Endothelial cell of umbilical vein (primary cell): ENCODE measurements around the gene IP6K3. TPM values are rescaled to one million over a fixed set of nuclear protein-coding genes. Genes with fewer than 3 reads are reported as not detected.
A peak's percentile ranks its signal among the peaks of the same experiment; 100 is the strongest.

Experiments used
- BruUV-seq: library from RNA; stranded (reverse); fragments of 400-500 nt; replicated peaks from 2 replicates; lab custom pipeline; 2021; lab: Mats Ljungman, UMichigan
- CTCF ChIA-PET: fragments of 300-600, 350-600 bp; sonication (Branson Sonifier 250); formaldehyde crosslinking; loops from one replicate; lab custom pipeline; 2021; ENCODE audit warnings: antibody characterized with exemption, inconsistent platforms; lab: Charles Lee
- POLR2A ChIA-PET: fragments of 300-600, 350-600 bp; sonication (Branson Sonifier 250); formaldehyde crosslinking; loops from one replicate; lab custom pipeline; 2021; ENCODE audit warnings: antibody characterized with exemption, inconsistent platforms; lab: Charles Lee
- DNase-seq: peaks from one replicate; pipeline ENCODE4 v3.0.0-alpha.2; 2011; ENCODE audit warnings: low read depth, low spot score
- FAIRE-seq: peaks from 2 replicates; lab custom pipeline; 2011; peaks lifted over from hg19 to GRCh38; lab: Jason Lieb, UNC
- H2AFZ ChIP-seq: 2 replicates; pipeline ENCODE4 v1.6.0; 2012; ENCODE audit warnings: low read depth, low read length, control low read depth, inconsistent platforms
- H3K27ac ChIP-seq: 2 replicates; pipeline ENCODE4 v1.5.1; 2011; ENCODE audit warnings: low read depth, mild to moderate bottlenecking, control low read depth, low read length, moderate library complexity; ENCODE audit not compliant: insufficient read depth
- H3K27me3 ChIP-seq, 2 experiments: 2 replicates each; pipeline versions ENCODE4 v1.6.0 to v1.6.1; 2011; ENCODE audit warnings: low read length in 2 of 2, mixed read lengths in 1 of 2; ENCODE audit not compliant: control insufficient read depth in 2 of 2, insufficient read depth in 2 of 2
- H3K36me3 ChIP-seq, 2 experiments: 2 replicates in 1 of 2; 3 replicates in 1 of 2; pipeline ENCODE4 v1.5.1; 2011; ENCODE audit warnings: low read length in 2 of 2, mild to moderate bottlenecking in 1 of 2, moderate library complexity in 1 of 2; ENCODE audit not compliant: control insufficient read depth in 2 of 2, insufficient read depth in 2 of 2; ENCODE audit errors: extremely low read depth in 1 of 2
- H3K4me1 ChIP-seq: 3 replicates; pipeline ENCODE4 v1.5.1; 2011; ENCODE audit warnings: mild to moderate bottlenecking, low read length; ENCODE audit not compliant: control insufficient read depth, insufficient read depth; ENCODE audit errors: extremely low read depth
- H3K4me2 ChIP-seq: 2 replicates; pipeline ENCODE4 v1.6.1; 2011; ENCODE audit warnings: low read length, control low read depth, mixed read lengths; ENCODE audit not compliant: insufficient read depth
- H3K4me3 ChIP-seq, 3 experiments: fragments of 200-600 bp in 1 of 3; sonication (generic), shearing (Covaris generic) in 1 of 3; replicated peaks in 1 of 3; 2 replicates each; pipeline ENCODE4 v1.5.1; 2011 to 2016; ENCODE audit warnings: control low read depth in 3 of 3, low read length in 3 of 3, mild to moderate bottlenecking in 2 of 3, inconsistent platforms in 1 of 3, low read depth in 1 of 3, moderate library complexity in 1 of 3; ENCODE audit not compliant: insufficient read depth in 1 of 3
- H3K79me2 ChIP-seq: 2 replicates; pipeline ENCODE4 v1.6.0; 2012; ENCODE audit warnings: low read length, inconsistent platforms; ENCODE audit not compliant: control insufficient read depth, insufficient read depth
- H3K9ac ChIP-seq: replicated peaks from 2 replicates; pipeline ENCODE3; 2011; ENCODE audit warnings: low read length, control low read depth; ENCODE audit not compliant: insufficient read depth; ENCODE audit errors: extremely low read depth
- H3K9me1 ChIP-seq: replicated peaks from 3 replicates; pipeline ENCODE4 v1.6.0; 2011; ENCODE audit warnings: mild to moderate bottlenecking, low read length; ENCODE audit not compliant: control insufficient read depth, insufficient read depth; ENCODE audit errors: extremely low read depth
- H3K9me3 ChIP-seq: replicated peaks from 2 replicates; pipeline ENCODE4 v1.5.1; 2012; ENCODE audit warnings: low read length, inconsistent platforms; ENCODE audit not compliant: control insufficient read depth, insufficient read depth
- H4K20me1 ChIP-seq: replicated peaks from 2 replicates; pipeline ENCODE3; 2011; ENCODE audit warnings: mild to moderate bottlenecking, low read length; ENCODE audit not compliant: control insufficient read depth, insufficient read depth; ENCODE audit errors: extremely low read depth
- EZH2 ChIP-seq: IDR thresholded peaks from 2 replicates; pipeline ENCODE4 v1.6.1; 2012; ENCODE audit warnings: borderline replicate concordance, low read depth, mild to moderate bottlenecking, moderate library complexity, low read length, inconsistent platforms; ENCODE audit not compliant: severe bottlenecking
- FOS ChIP-seq: IDR thresholded peaks from 2 replicates; pipeline ENCODE4 v1.6.1; 2011; ENCODE audit warnings: mild to moderate bottlenecking, low read length, moderate library complexity, borderline replicate concordance; ENCODE audit not compliant: insufficient read depth
- GATA2 ChIP-seq: IDR thresholded peaks from 2 replicates; pipeline ENCODE4 v1.7.0; 2011; ENCODE audit warnings: low read depth, mild to moderate bottlenecking, moderate library complexity, mixed read lengths, low read length; ENCODE audit not compliant: insufficient read length, insufficient read depth
- JUN ChIP-seq: IDR thresholded peaks from 2 replicates; pipeline ENCODE4 v1.6.1; 2011; ENCODE audit warnings: borderline replicate concordance, low read depth; ENCODE audit not compliant: insufficient read length, insufficient read depth
- MAX ChIP-seq: IDR thresholded peaks from 2 replicates; pipeline ENCODE4 v1.6.1; 2011; ENCODE audit not compliant: insufficient read depth, insufficient read length
- MYC ChIP-seq: IDR thresholded peaks from one replicate; pipeline ENCODE4 v1.6.1; 2011; ENCODE audit warnings: mild to moderate bottlenecking, low read depth, low read length
- POLR2A ChIP-seq: IDR thresholded peaks from 2 replicates; pipeline ENCODE4 v1.6.1; 2012; ENCODE audit warnings: low read depth, mild to moderate bottlenecking, control low read depth, low read length
- POLR2AphosphoS5 ChIP-seq: IDR thresholded peaks from 2 replicates; pipeline ENCODE4 v1.6.1; 2012; ENCODE audit warnings: low read depth, mild to moderate bottlenecking, control low read depth, low read length, moderate library complexity; ENCODE audit not compliant: insufficient read depth
- dilution Hi-C: fragments of 300-500 bp; cut with MboI; formaldehyde crosslinking; loops from one replicate; pipeline ENCODE4 v1.15.0; 2019; ENCODE audit warnings: low sequenced_read_pairs; ENCODE audit not compliant: extremely low pct_ligation_motif_present
- intact Hi-C: fragments of 100-400 bp; cut with micrococcal nuclease; formaldehyde crosslinking; loops from one replicate; pipeline ENCODE4 v1.10.0; 2022
- microRNA counts: library from miRNA; unstranded; fragments of <30 nt; microRNA quantifications from one replicate; lab custom pipeline; 2016
- microRNA-seq: library from miRNA; unstranded; fragments of <30 nt; microRNA quantifications from one replicate; pipeline ENCODE4 v1.2.0, GENCODE V29; 2021; ENCODE audit warnings: borderline number of aligned reads, borderline replicate concordance
- polyA plus RNA-seq, 4 experiments: library from polyadenylated mRNA; depleted of rRNA in 3 of 4; stranded (reverse) in 3 of 4; unstranded in 1 of 4; fragments of >200 nt; gene quantifications; 2 replicates each; pipeline versions ENCODE4 v1.2.1 to v1.2.3, GENCODE V29; 2011 to 2012; ENCODE audit warnings: missing spikeins in 1 of 4
- small RNA-seq: library from RNA; depleted of rRNA; stranded (forward); fragments of <200 nt; gene quantifications from one replicate; pipeline ENCODE3, GENCODE V24; 2012; ENCODE audit warnings: low replicate concordance, low read depth; ENCODE audit not compliant: insufficient read depth, insufficient read length
- total RNA-seq: library from RNA; stranded (reverse); gene quantifications from 2 replicates; pipeline ENCODE4 v1.2.3, GENCODE V29; 2021
- TF ChIP-seq, protein P1 (sequence below), 2 donors: IDR thresholded peaks; 1 replicate in 1 of 2; 2 replicates in 1 of 2; pipeline ENCODE4 v1.5.1; 2011; ENCODE audit warnings: low read length in 2 of 2, mild to moderate bottlenecking in 2 of 2, moderate library complexity in 2 of 2, control low read depth in 1 of 2, inconsistent platforms in 1 of 2, low read depth in 1 of 2; ENCODE audit not compliant: insufficient read depth in 1 of 2; ENCODE audit errors: extremely low read depth in 1 of 2

IP6K3 gene
- total and polyA plus RNA-seq, 2 donors (not counting 3 experiments of a cell fraction or from before 2014, with no cell fraction given) = not detected

DNA sequence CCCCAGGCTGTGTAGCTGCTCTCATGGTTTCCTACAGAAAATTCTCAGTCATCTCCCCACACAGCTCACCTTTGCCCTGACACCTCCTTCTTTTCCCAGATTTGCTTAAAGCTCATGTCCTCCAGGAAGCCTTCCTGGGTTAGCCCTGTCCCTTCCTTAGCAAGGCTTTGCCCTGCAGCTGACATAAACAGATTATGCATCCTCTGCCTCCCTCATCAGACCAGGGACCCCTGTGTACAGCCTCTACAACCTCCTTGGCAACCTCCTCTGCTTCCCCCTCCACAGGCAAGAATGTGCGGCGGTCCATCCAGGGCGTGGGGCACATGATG lies 75.0 kb downstream of the IP6K3 start:
- dilution Hi-C loops = no loop called here

More for the DNA sequence above, 75.0 kb downstream of the IP6K3 start:
- TF ChIP-seq MAX (no peak), POLR2A (no peak), POLR2AphosphoS5 (no peak), JUN (no peak), MYC (no peak), FOS (no peak), EZH2 (no peak), GATA2 (no peak)
- TF ChIP-seq, protein P1, sequence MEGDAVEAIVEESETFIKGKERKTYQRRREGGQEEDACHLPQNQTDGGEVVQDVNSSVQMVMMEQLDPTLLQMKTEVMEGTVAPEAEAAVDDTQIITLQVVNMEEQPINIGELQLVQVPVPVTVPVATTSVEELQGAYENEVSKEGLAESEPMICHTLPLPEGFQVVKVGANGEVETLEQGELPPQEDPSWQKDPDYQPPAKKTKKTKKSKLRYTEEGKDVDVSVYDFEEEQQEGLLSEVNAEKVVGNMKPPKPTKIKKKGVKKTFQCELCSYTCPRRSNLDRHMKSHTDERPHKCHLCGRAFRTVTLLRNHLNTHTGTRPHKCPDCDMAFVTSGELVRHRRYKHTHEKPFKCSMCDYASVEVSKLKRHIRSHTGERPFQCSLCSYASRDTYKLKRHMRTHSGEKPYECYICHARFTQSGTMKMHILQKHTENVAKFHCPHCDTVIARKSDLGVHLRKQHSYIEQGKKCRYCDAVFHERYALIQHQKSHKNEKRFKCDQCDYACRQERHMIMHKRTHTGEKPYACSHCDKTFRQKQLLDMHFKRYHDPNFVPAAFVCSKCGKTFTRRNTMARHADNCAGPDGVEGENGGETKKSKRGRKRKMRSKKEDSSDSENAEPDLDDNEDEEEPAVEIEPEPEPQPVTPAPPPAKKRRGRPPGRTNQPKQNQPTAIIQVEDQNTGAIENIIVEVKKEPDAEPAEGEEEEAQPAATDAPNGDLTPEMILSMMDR (IDR thresholded peaks at IDR 0.05; ENCODE audit: extremely low read depth in 1 of 2, insufficient read depth in 1 of 2, low read depth in 1 of 2, low read length in 2 of 2) = no peak
- Histone ChIP-seq H3K27me3 (no peaks in the 10 kb centered on the region), H3K79me2 (no peaks in the 10 kb centered on the region), H3K4me3 (no peak overlapping the region), H3K9ac (no peak overlapping the region), H3K27ac (no peak overlapping the region), H3K36me3 (peaks cover 8 to 24% of the 10 kb centered on the region in 2 experiments), H3K9me3 (no peaks in the 10 kb centered on the region), H3K4me2 (no peak overlapping the region), H4K20me1 (no peaks in the 10 kb centered on the region), H3K9me1 (no peaks in the 10 kb centered on the region), H3K4me1 (peaks cover 16% of the 10 kb centered on the region), H2AFZ (no peak overlapping the region)
- intact Hi-C loops = loop anchor here (2.0 to 5.0 kb wide), 3 partner anchors 25 to 49 kb away; partner anchors contain the start of gene ITPR3
- no peak for FAIRE-seq
- DNase-seq = no peak
- ChIA-PET POLR2A (no interaction called here), CTCF (interaction anchor here (0.8 to 5.2 kb wide), 7 partner anchors 19 to 86 kb away, joined by 3 to 55 read pairs (median 13); partner anchors contain the start of gene UQCC2)
- no TSS peak for BruUV-seq

MicroRNAs within 50 kb of the gene (microRNA counts, 767-probe panel; counts per million panel counts)
- microRNA hsa-miR-3934 (lab: Ali Mortazavi, UCI) = 723 counts per million, percentile 96 among the panel's probes with 10 or more counts

Small RNAs within 50 kb of the gene (microRNA-seq; reads per million reads assigned to microRNA genes)
- 5.8 reads per million, percentile 15 among the genes with 10 or more reads in this experiment for gene MIR3934

Small RNAs within 50 kb of the gene (small RNA-seq; reads per million reads assigned to genes)
- gene MIR3934 = not detected

Other genes with a start within 250 kb of the IP6K3 start
- gene BAK1, start 166.6 kb downstream of the IP6K3 start, total RNA-seq = 25.4 and 27.5 TPM in 2 replicates
- 37.1 and 39.8 TPM in 2 replicates for gene BAK1, start 166.6 kb downstream of the IP6K3 start, polyA plus RNA-seq
- 40.5 and 52.2 TPM in 2 replicates for gene ITPR3, start 125.6 kb downstream of the IP6K3 start, total RNA-seq
- gene ITPR3, start 125.6 kb downstream of the IP6K3 start, polyA plus RNA-seq = 28.8 and 31.9 TPM in 2 replicates
- 91.5 and 95.3 TPM in 2 replicates for gene UQCC2, start 35.2 kb downstream of the IP6K3 start, total RNA-seq
- gene UQCC2, start 35.2 kb downstream of the IP6K3 start, polyA plus RNA-seq = 46.3 and 52.1 TPM in 2 replicates
- gene LEMD2, start 42.2 kb upstream of the IP6K3 start, total RNA-seq = 81.8 and 84.3 TPM in 2 replicates
- 54.9 and 61.1 TPM in 2 replicates for gene LEMD2, start 42.2 kb upstream of the IP6K3 start, polyA plus RNA-seq
- not detected in 2 replicates for gene MLN, start 57.1 kb upstream of the IP6K3 start, total RNA-seq
- not detected in 2 replicates for gene MLN, start 57.1 kb upstream of the IP6K3 start, polyA plus RNA-seq